HepG2 (cell line): ENCODE measurements around the gene EXOSC9. TPM values are rescaled to one million over a fixed set of nuclear protein-coding genes. Genes with fewer than 3 reads are reported as not detected.

ENCODE experiments used
- CAMTA2 ChIP-seq: sonication (generic); formaldehyde crosslinking; IDR thresholded peaks from 2 replicates; pipeline ENCODE4 v1.4.0; 2020; ENCODE audit warnings: mild to moderate bottlenecking, missing genetic modification reagents, borderline replicate concordance
- CCDC6 ChIP-seq: sonication (generic); formaldehyde crosslinking; IDR thresholded peaks from 2 replicates; pipeline ENCODE4 v1.8.1; 2022; ENCODE audit warnings: mild to moderate bottlenecking, missing genetic modification reagents, moderate library complexity
- FOSL1 ChIP-seq: sonication (generic); formaldehyde crosslinking; IDR thresholded peaks from 2 replicates; pipeline ENCODE4 v1.9.0; 2021; ENCODE audit warnings: missing genetic modification reagents, borderline replicate concordance
- HNRNPUL1 ChIP-seq: fragments of 200-400 bp; formaldehyde crosslinking; IDR thresholded peaks from 2 replicates; pipeline ENCODE4 v1.6.1; 2017; ENCODE audit warnings: low read depth, mild to moderate bottlenecking, low read length, moderate library complexity
- ISL2 ChIP-seq: sonication (generic); formaldehyde crosslinking; IDR thresholded peaks from 2 replicates; pipeline ENCODE4 v1.5.0; 2020; ENCODE audit warnings: missing genetic modification reagents
- KDM6A ChIP-seq: IDR thresholded peaks from 2 replicates; pipeline ENCODE4 v1.6.1; 2016; ENCODE audit warnings: low read depth
- LCORL ChIP-seq, 2 experiments: fragments of 450-650 bp in 1 of 2; sonication (generic) in 1 of 2; formaldehyde crosslinking in 1 of 2; IDR thresholded peaks; 2 replicates each; pipeline versions ENCODE4 v1.5.0 to v1.6.1; 2017 to 2020; ENCODE audit warnings: antibody characterized with exemption in 1 of 2, missing genetic modification reagents in 1 of 2
- MAZ ChIP-seq, 2 experiments: sonication (generic) in 1 of 2; formaldehyde crosslinking in 1 of 2; IDR thresholded peaks; 2 replicates each; pipeline versions ENCODE4 v1.5.0 to v1.6.1; 2012 to 2020; ENCODE audit warnings: low read depth in 2 of 2, mild to moderate bottlenecking in 2 of 2, borderline replicate concordance in 1 of 2, improper control_type of control experiment in 1 of 2, low read length in 1 of 2, missing genetic modification reagents in 1 of 2, moderate library complexity in 1 of 2
- NFIB ChIP-seq: sonication (generic); formaldehyde crosslinking; IDR thresholded peaks from 2 replicates; pipeline ENCODE4 v1.9.0; 2021; ENCODE audit warnings: missing genetic modification reagents, mild to moderate bottlenecking, borderline replicate concordance
- NFKB2 ChIP-seq: sonication (generic); formaldehyde crosslinking; IDR thresholded peaks from 2 replicates; pipeline ENCODE4 v1.4.0; 2020; ENCODE audit warnings: missing genetic modification reagents, borderline replicate concordance
- SNAI1 ChIP-seq: sonication (generic); formaldehyde crosslinking; IDR thresholded peaks from 2 replicates; pipeline ENCODE4 v1.5.0; 2020; ENCODE audit warnings: mild to moderate bottlenecking, missing genetic modification reagents, borderline replicate concordance
- SPEN ChIP-seq: sonication (generic); formaldehyde crosslinking; IDR thresholded peaks from 2 replicates; pipeline ENCODE4 v1.5.1; 2020; ENCODE audit warnings: low read depth, mild to moderate bottlenecking, missing genetic modification reagents
- ZNF644 ChIP-seq: IDR thresholded peaks from 2 replicates; pipeline ENCODE4 v1.6.1; 2016; ENCODE audit warnings: low read depth
- ZNF775 ChIP-seq: sonication (generic); formaldehyde crosslinking; IDR thresholded peaks from 2 replicates; pipeline ENCODE4 v1.4.0; 2020; ENCODE audit warnings: missing genetic modification reagents, mild to moderate bottlenecking, moderate library complexity, borderline replicate concordance
- ZNF788 ChIP-seq: sonication (generic); formaldehyde crosslinking; IDR thresholded peaks from 2 replicates; pipeline ENCODE4 v1.5.0; 2020; ENCODE audit warnings: mild to moderate bottlenecking, missing genetic modification reagents, borderline replicate concordance
- ZSCAN25 ChIP-seq: sonication (generic); formaldehyde crosslinking; IDR thresholded peaks from 2 replicates; pipeline ENCODE4 v1.8.0; 2022; ENCODE audit warnings: mild to moderate bottlenecking, missing genetic modification reagents
- polyA plus RNA-seq, 8 experiments: library from polyadenylated mRNA; depleted of rRNA in 3 of 8; stranded (reverse) in 7 of 8; unstranded in 1 of 8; fragments of >200 nt; fragmentation: Illumina TruSeq in 4 of 8; extraction: Trizol in 4 of 8; gene quantifications; 2 replicates each; pipeline versions ENCODE4 v1.2.1 to v1.2.3, GENCODE V29; 2011 to 2016; ENCODE audit warnings: low read depth in 4 of 8, missing spikeins in 1 of 8, mixed read lengths in 1 of 8; ENCODE audit not compliant: insufficient read depth in 1 of 8
- total RNA-seq, 5 experiments: library from RNA; depleted of rRNA; stranded (reverse); fragments of >200 nt; fragmentation: Illumina TruSeq; extraction: Trizol; gene quantifications; 2 replicates each; pipeline ENCODE4 v1.2.3, GENCODE V29; 2016; ENCODE audit warnings: low read depth in 1 of 5
- TF ChIP-seq, protein P1 (sequence below): IDR thresholded peaks from 2 replicates; pipeline ENCODE4 v1.6.1; 2016; ENCODE audit warnings: low read depth
- TF ChIP-seq, protein P2 (sequence below): sonication (generic); formaldehyde crosslinking; IDR thresholded peaks from 2 replicates; pipeline ENCODE4 v1.4.0; 2020; ENCODE audit warnings: missing genetic modification reagents, borderline replicate concordance
- TF ChIP-seq, protein P3 (sequence below): sonication (generic); formaldehyde crosslinking; IDR thresholded peaks from 2 replicates; pipeline ENCODE4 v1.4.0; 2020; ENCODE audit warnings: mild to moderate bottlenecking, missing genetic modification reagents
- TF ChIP-seq, protein P4 (sequence below): IDR thresholded peaks from 2 replicates; pipeline ENCODE4 v1.6.1; 2016; ENCODE audit warnings: low read depth, borderline replicate concordance

EXOSC9 gene
- total and polyA plus RNA-seq, 2 of the 13 experiments (the other 11 are each of a cell fraction or from before 2014, with no cell fraction given), result 26.0 to 48.0 TPM

DNA sequence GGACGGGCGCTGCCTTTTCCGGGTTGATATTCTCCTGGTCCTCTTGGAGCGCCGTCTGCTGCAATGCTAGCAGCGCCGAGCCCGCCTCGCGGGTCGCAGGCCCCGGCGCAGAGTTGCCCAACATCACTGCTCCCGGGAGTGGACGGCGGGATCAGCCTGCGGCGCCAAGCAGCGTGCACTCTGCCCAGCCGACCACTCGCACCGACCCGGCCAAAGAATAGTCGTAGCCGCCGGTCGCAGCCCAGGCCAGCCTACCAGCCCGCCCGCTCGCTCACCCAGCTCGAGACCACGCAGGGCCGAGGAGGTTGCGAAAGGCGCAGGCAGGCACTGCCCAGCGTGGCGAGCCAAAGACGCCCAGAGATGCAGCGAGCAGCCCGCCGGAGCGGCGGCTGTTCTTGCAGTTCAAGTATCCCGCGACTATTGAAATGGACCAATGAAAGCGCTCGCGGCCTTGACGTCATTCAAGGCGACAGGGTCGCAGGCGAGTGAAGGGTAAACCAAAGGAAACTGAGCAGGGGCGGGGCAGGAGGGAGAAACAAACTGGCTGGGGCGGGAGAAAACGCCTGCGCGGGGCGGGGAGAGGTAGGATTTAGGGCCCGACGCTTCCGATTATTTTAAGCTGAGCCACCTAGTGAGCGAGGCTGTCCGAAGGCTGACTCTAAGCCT is 22.5 kb downstream of the EXOSC9 start, which contains the start of gene CCNA2 (continued):
- peak; percentile 76; the same call in 1 of the 2 replicates for TF ChIP-seq ZSCAN25 (CRISPR knock-in tag)
- 0 out of 2 replicates have a peak, but pooled peaks have one; percentile 20 for TF ChIP-seq MAZ (IDR thresholded peaks at IDR 0.05; ENCODE audit: borderline replicate concordance, low read depth, low read length)
- TF ChIP-seq MAZ (CRISPR knock-in tag; IDR thresholded peaks at IDR 0.05; ENCODE audit: low read depth), result peak; percentile 70; the same call in 1 of the 2 replicates
- no peak for TF ChIP-seq FOSL1 (CRISPR knock-in tag)
- TF ChIP-seq SPEN (CRISPR knock-in tag), result 0 out of 2 replicates have a peak, but pooled peaks have one; percentile 63
- no peak for TF ChIP-seq NFIB (CRISPR knock-in tag)
- TF ChIP-seq LCORL (IDR thresholded peaks at IDR 0.05), result no peak
- TF ChIP-seq LCORL (CRISPR knock-in tag; IDR thresholded peaks at IDR 0.05), result 0 out of 2 replicates have a peak, but pooled peaks have one; percentile 4
- TF ChIP-seq, protein P1, sequence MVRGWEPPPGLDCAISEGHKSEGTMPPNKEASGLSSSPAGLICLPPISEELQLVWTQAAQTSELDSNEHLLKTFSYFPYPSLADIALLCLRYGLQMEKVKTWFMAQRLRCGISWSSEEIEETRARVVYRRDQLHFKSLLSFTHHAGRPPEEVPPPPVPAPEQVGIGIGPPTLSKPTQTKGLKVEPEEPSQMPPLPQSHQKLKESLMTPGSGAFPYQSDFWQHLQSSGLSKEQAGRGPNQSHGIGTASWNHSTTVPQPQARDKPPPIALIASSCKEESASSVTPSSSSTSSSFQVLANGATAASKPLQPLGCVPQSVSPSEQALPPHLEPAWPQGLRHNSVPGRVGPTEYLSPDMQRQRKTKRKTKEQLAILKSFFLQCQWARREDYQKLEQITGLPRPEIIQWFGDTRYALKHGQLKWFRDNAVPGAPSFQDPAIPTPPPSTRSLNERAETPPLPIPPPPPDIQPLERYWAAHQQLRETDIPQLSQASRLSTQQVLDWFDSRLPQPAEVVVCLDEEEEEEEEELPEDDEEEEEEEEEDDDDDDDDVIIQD (CRISPR knock-in tag), result peak; percentile 79; the same call in 1 of the 2 replicates
- TF ChIP-seq, protein P2, sequence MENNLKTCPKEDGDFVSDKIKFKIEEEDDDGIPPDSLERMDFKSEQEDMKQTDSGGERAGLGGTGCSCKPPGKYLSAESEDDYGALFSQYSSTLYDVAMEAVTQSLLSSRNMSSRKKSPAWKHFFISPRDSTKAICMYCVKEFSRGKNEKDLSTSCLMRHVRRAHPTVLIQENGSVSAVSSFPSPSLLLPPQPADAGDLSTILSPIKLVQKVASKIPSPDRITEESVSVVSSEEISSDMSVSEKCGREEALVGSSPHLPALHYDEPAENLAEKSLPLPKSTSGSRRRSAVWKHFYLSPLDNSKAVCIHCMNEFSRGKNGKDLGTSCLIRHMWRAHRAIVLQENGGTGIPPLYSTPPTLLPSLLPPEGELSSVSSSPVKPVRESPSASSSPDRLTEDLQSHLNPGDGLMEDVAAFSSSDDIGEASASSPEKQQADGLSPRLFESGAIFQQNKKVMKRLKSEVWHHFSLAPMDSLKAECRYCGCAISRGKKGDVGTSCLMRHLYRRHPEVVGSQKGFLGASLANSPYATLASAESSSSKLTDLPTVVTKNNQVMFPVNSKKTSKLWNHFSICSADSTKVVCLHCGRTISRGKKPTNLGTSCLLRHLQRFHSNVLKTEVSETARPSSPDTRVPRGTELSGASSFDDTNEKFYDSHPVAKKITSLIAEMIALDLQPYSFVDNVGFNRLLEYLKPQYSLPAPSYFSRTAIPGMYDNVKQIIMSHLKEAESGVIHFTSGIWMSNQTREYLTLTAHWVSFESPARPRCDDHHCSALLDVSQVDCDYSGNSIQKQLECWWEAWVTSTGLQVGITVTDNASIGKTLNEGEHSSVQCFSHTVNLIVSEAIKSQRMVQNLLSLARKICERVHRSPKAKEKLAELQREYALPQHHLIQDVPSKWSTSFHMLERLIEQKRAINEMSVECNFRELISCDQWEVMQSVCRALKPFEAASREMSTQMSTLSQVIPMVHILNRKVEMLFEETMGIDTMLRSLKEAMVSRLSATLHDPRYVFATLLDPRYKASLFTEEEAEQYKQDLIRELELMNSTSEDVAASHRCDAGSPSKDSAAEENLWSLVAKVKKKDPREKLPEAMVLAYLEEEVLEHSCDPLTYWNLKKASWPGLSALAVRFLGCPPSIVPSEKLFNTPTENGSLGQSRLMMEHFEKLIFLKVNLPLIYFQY (CRISPR knock-in tag), result no peak
- TF ChIP-seq, protein P3, sequence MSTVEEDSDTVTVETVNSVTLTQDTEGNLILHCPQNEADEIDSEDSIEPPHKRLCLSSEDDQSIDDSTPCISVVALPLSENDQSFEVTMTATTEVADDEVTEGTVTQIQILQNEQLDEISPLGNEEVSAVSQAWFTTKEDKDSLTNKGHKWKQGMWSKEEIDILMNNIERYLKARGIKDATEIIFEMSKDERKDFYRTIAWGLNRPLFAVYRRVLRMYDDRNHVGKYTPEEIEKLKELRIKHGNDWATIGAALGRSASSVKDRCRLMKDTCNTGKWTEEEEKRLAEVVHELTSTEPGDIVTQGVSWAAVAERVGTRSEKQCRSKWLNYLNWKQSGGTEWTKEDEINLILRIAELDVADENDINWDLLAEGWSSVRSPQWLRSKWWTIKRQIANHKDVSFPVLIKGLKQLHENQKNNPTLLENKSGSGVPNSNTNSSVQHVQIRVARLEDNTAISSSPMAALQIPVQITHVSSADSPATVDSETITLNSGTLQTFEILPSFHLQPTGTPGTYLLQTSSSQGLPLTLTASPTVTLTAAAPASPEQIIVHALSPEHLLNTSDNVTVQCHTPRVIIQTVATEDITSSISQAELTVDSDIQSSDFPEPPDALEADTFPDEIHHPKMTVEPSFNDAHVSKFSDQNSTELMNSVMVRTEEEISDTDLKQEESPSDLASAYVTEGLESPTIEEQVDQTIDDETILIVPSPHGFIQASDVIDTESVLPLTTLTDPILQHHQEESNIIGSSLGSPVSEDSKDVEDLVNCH (CRISPR knock-in tag), result no peak
- TF ChIP-seq SNAI1 (CRISPR knock-in tag), result no peak
- TF ChIP-seq ZNF775, result no peak
- TF ChIP-seq CCDC6 (CRISPR knock-in tag), result no peak
- no peak; the same call in 1 of the 2 replicates for TF ChIP-seq ZNF788 (CRISPR knock-in tag)
- no peak for TF ChIP-seq ZNF644
- TF ChIP-seq, protein P4, sequence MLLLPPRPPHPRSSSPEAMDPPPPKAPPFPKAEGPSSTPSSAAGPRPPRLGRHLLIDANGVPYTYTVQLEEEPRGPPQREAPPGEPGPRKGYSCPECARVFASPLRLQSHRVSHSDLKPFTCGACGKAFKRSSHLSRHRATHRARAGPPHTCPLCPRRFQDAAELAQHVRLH, result peak; percentile 39; the same call in 1 of the 2 replicates
- no peak for TF ChIP-seq ISL2 (CRISPR knock-in tag)
- TF ChIP-seq NFKB2 (CRISPR knock-in tag), result peak; percentile 73; the same call in 1 of the 2 replicates
- TF ChIP-seq KDM6A (CRISPR knock-in tag), result no peak; the same call in 1 of the 2 replicates
- no peak for TF ChIP-seq CAMTA2 (CRISPR knock-in tag)
- TF ChIP-seq HNRNPUL1, result no peak
